GM18498 (cell line): ENCODE data around the gene DYSF.

Experiments used
- ATAC-seq: cut with Tn5 transposase; IDR thresholded peaks from one replicate; pipeline ENCODE4 v1.9.1; 2021; ENCODE audit warnings: mild to moderate bottlenecking, moderate library complexity; ENCODE audit not compliant: unreplicated experiment

The DYSF gene

GRCh38 chr2:71597756-71598155 lies 144.4 kb downstream of the DYSF start:
- no peak for ATAC-seq

- ATAC-seq = no peak
Measured at GRCh38 chr2:71598526-71598925, 145.2 kb downstream of the DYSF start.

- ATAC-seq = no peak
Measured at GRCh38 chr2:71599038-71599437, 145.7 kb downstream of the DYSF start.

- ATAC-seq = no peak
Measured at GRCh38 chr2:71599646-71600236, 146.4 kb downstream of the DYSF start.

- no peak for ATAC-seq
Measured at GRCh38 chr2:71600555-71600954, 147.2 kb downstream of the DYSF start.

- no peak for ATAC-seq
Measured at GRCh38 chr2:71601136-71602114, 148.1 kb downstream of the DYSF start.

- ATAC-seq = no peak
Measured at GRCh38 chr2:71602115-71602495, 148.7 kb downstream of the DYSF start.

GRCh38 chr2:71602581-71602980 lies 149.2 kb downstream of the DYSF start:
- no peak for ATAC-seq

- ATAC-seq = no peak
Measured at GRCh38 chr2:71603311-71603811, 150.0 kb downstream of the DYSF start.

GRCh38 chr2:71603851-71604725 lies 150.7 kb downstream of the DYSF start:
- ATAC-seq = no peak

- no peak for ATAC-seq
Measured at GRCh38 chr2:71604726-71605120, 151.4 kb downstream of the DYSF start.

GRCh38 chr2:71605173-71605641 lies 151.8 kb downstream of the DYSF start:
- no peak for ATAC-seq

- no peak for ATAC-seq
Measured at GRCh38 chr2:71605781-71606241, 152.4 kb downstream of the DYSF start.

- no peak for ATAC-seq
Measured at GRCh38 chr2:71606244-71606643, 152.9 kb downstream of the DYSF start.

GRCh38 chr2:71607151-71607889 lies 154.0 kb downstream of the DYSF start:
- ATAC-seq = no peak

GRCh38 chr2:71608034-71608433 lies 154.7 kb downstream of the DYSF start:
- ATAC-seq = no peak

GRCh38 chr2:71608441-71608840 lies 155.1 kb downstream of the DYSF start:
- no peak for ATAC-seq

- no peak for ATAC-seq
Measured at GRCh38 chr2:71609029-71609428, 155.7 kb downstream of the DYSF start.

GRCh38 chr2:71609441-71609840 lies 156.1 kb downstream of the DYSF start:
- ATAC-seq = no peak

GRCh38 chr2:71609958-71610357 lies 156.6 kb downstream of the DYSF start:
- ATAC-seq = no peak
